ENCODE results near the gene CBFB. TPM values are rescaled to one million over a fixed set of nuclear protein-coding genes. Genes with fewer than 3 reads are reported as not detected.

CBFB gene
- total and polyA plus RNA-seq, 2 experiments from 2014 or later = 26.1 to 26.9 TPM

- Mint-ChIP-seq H3K4me1 (peaks cover 8% of the 10 kb centered on the region; the same call in 2 of the 3 replicates), H3K36me3 (ENCODE audit: low read depth) (peaks cover 2% of the 10 kb centered on the region; the same call in 2 of the 3 replicates), H3K27ac (no peak overlapping the region), H3K27me3 (ENCODE audit: insufficient read depth, low read depth, poor library complexity) (peaks cover 11% of the 10 kb centered on the region), H3K4me3 (peak overlapping the region; percentile 89), H3K9me3 (no peaks in the 10 kb centered on the region)
- peaks cover 16% of the 10 kb centered on the region for H3K27me3 ChIP-seq (ENCODE audit: insufficient read depth)
- peak overlapping the region; percentile 88; the same call in 1 of the 2 replicates for H2AFZ ChIP-seq
- TF ChIP-seq ETS1 (IDR thresholded peaks at IDR 0.05) = no peak
- no peak for TF ChIP-seq POLR2AphosphoS5 (IDR thresholded peaks at IDR 0.05; ENCODE audit: low read depth)
- no peak for TF ChIP-seq JUNB (IDR thresholded peaks at IDR 0.05; ENCODE audit: unreplicated experiment)
- no peak for TF ChIP-seq ZNF331 (CRISPR knock-in tag; IDR thresholded peaks at IDR 0.05; ENCODE audit: low read depth)
- TF ChIP-seq, protein P1, sequence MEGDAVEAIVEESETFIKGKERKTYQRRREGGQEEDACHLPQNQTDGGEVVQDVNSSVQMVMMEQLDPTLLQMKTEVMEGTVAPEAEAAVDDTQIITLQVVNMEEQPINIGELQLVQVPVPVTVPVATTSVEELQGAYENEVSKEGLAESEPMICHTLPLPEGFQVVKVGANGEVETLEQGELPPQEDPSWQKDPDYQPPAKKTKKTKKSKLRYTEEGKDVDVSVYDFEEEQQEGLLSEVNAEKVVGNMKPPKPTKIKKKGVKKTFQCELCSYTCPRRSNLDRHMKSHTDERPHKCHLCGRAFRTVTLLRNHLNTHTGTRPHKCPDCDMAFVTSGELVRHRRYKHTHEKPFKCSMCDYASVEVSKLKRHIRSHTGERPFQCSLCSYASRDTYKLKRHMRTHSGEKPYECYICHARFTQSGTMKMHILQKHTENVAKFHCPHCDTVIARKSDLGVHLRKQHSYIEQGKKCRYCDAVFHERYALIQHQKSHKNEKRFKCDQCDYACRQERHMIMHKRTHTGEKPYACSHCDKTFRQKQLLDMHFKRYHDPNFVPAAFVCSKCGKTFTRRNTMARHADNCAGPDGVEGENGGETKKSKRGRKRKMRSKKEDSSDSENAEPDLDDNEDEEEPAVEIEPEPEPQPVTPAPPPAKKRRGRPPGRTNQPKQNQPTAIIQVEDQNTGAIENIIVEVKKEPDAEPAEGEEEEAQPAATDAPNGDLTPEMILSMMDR (conservative IDR thresholded peaks at IDR 0.05; ENCODE audit: low read depth in 2 of 2) = no peak
- TF ChIP-seq REST (IDR thresholded peaks at IDR 0.05; ENCODE audit: unreplicated experiment) = no peak
- no peak for TF ChIP-seq EZH2phosphoT487 (IDR thresholded peaks at IDR 0.05; ENCODE audit: unreplicated experiment)
- TF ChIP-seq, protein P2, sequence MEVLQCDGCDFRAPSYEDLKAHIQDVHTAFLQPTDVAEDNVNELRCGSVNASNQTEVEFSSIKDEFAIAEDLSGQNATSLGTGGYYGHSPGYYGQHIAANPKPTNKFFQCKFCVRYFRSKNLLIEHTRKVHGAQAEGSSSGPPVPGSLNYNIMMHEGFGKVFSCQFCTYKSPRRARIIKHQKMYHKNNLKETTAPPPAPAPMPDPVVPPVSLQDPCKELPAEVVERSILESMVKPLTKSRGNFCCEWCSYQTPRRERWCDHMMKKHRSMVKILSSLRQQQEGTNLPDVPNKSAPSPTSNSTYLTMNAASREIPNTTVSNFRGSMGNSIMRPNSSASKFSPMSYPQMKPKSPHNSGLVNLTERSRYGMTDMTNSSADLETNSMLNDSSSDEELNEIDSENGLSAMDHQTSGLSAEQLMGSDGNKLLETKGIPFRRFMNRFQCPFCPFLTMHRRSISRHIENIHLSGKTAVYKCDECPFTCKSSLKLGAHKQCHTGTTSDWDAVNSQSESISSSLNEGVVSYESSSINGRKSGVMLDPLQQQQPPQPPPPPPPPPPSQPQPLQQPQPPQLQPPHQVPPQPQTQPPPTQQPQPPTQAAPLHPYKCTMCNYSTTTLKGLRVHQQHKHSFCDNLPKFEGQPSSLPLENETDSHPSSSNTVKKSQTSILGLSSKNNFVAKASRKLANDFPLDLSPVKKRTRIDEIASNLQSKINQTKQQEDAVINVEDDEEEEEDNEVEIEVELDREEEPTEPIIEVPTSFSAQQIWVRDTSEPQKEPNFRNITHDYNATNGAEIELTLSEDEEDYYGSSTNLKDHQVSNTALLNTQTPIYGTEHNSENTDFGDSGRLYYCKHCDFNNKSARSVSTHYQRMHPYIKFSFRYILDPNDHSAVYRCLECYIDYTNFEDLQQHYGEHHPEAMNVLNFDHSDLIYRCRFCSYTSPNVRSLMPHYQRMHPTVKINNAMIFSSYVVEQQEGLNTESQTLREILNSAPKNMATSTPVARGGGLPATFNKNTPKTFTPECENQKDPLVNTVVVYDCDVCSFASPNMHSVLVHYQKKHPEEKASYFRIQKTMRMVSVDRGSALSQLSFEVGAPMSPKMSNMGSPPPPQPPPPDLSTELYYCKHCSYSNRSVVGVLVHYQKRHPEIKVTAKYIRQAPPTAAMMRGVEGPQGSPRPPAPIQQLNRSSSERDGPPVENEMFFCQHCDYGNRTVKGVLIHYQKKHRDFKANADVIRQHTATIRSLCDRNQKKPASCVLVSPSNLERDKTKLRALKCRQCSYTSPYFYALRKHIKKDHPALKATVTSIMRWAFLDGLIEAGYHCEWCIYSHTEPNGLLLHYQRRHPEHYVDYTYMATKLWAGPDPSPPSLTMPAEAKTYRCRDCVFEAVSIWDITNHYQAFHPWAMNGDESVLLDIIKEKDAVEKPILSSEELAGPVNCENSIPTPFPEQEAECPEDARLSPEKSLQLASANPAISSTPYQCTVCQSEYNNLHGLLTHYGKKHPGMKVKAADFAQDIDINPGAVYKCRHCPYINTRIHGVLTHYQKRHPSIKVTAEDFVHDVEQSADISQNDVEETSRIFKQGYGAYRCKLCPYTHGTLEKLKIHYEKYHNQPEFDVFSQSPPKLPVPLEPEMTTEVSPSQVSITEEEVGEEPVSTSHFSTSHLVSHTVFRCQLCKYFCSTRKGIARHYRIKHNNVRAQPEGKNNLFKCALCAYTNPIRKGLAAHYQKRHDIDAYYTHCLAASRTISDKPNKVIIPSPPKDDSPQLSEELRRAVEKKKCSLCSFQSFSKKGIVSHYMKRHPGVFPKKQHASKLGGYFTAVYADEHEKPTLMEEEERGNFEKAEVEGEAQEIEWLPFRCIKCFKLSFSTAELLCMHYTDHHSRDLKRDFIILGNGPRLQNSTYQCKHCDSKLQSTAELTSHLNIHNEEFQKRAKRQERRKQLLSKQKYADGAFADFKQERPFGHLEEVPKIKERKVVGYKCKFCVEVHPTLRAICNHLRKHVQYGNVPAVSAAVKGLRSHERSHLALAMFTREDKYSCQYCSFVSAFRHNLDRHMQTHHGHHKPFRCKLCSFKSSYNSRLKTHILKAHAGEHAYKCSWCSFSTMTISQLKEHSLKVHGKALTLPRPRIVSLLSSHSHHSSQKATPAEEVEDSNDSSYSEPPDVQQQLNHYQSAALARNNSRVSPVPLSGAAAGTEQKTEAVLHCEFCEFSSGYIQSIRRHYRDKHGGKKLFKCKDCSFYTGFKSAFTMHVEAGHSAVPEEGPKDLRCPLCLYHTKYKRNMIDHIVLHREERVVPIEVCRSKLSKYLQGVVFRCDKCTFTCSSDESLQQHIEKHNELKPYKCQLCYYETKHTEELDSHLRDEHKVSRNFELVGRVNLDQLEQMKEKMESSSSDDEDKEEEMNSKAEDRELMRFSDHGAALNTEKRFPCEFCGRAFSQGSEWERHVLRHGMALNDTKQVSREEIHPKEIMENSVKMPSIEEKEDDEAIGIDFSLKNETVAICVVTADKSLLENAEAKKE (CRISPR knock-in tag; IDR thresholded peaks at IDR 0.05) = no peak
- TF ChIP-seq ZNF114 (CRISPR knock-in tag; IDR thresholded peaks at IDR 0.05) = no peak
- TF ChIP-seq CREB1 (CRISPR knock-in tag; IDR thresholded peaks at IDR 0.05; ENCODE audit: low read depth) = no peak
- TF ChIP-seq STAT1 (IDR thresholded peaks at IDR 0.05; ENCODE audit: unreplicated experiment) = no peak
- no peak for TF ChIP-seq NANOG (IDR thresholded peaks at IDR 0.05; ENCODE audit: borderline replicate concordance)
- no peak for TF ChIP-seq EZH2 (IDR thresholded peaks at IDR 0.05; ENCODE audit: low read depth, unreplicated experiment)
- no peaks in the 10 kb centered on the region for H3K9me2 ChIP-seq (ENCODE audit: insufficient read depth)
- peaks cover 10% of the 10 kb centered on the region for H3K4me1 ChIP-seq (ENCODE audit: insufficient read depth)
- no peaks in the 10 kb centered on the region for H3K36me3 ChIP-seq (ENCODE audit: insufficient read depth)
- no peak overlapping the region for H3K27ac ChIP-seq (ENCODE audit: low read depth)
- H3K4me2 ChIP-seq = peak overlapping the region; percentile 79
- no peaks in the 10 kb centered on the region for H3F3A ChIP-seq (replicated peaks; ENCODE audit: low read depth)
- no peak for ATAC-seq
- DNase-seq (ENCODE audit: low spot score) = no peak
- peaks cover 32% of the 10 kb centered on the region for H4K20me1 ChIP-seq (replicated peaks; ENCODE audit: insufficient read depth)
- H3K79me2 ChIP-seq (replicated peaks; ENCODE audit: insufficient read depth) = peaks cover 49% of the 10 kb centered on the region
- H3K4me3 ChIP-seq = peak overlapping the region; percentile 84
Measured at GRCh38 chr16:67030221-67030962, 1.4 kb downstream of the CBFB start.

Measured in GM23338 (cell line).